Effector CD4-positive, alpha-beta T cell (primary cell): Measurements from ENCODE around the gene CEP131.

Experiments used
- DNase-seq: peaks from one replicate; pipeline ENCODE4 v3.0.0-alpha.2; 2020

CEP131 gene

GRCh38 chr17:81197409-81197795 is 25.4 kb downstream of the CEP131 start:
- DNase-seq, result no peak

- DNase-seq, result no peak
Observed at GRCh38 chr17:81196505-81197408, 26.0 kb downstream of the CEP131 start.

- no peak for DNase-seq
Observed at GRCh38 chr17:81195941-81196495, 26.7 kb downstream of the CEP131 start.

DNA sequence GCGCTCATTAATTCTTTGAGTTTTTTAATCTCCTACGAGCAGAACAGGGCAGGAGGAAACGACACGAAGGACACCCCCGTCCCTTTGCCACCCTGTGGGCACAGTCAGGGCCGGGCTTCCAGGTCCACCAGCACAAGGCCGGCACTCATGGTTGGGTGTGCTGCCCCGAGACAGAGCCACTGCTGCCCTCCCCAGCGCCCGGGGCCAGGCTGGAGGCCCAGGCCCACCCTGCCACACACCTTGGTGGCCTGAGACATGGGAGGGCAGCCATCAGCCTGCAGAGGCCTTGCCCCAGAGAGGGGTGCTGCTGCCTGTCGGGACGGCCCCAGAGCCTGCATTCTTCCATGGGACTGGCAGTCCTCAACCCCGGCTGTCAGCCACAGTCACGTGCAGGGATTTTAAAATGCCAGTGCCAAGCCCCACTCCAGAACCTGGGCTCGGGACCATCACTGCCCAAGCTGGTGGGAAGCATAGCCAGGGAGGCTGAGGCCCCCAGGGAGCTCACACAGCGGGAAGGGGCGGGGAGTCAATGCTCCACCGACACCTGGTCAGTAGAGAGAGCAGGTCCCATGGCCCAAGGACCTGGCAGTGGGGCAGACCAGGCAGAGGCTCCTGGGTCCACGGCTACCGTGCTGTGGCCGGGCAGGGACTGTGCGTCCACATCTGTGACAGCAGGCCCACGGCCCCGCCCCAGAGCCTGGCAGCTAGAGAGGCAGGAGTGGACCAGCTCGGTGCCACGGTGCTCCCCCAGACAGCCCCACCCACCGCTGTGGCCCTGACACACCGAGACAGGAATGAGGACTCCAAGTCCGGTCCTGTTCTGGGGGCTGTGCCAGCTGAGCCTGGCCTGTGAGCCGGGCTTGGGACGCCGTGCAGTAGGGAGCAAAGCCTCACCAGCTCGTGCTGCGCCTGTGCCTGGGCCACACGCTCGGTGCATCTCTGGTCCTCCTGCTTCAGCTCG is 27.5 kb downstream of the CEP131 start:
- DNase-seq, result no peak

- no peak for DNase-seq
Observed at GRCh38 chr17:81194225-81194760, 28.5 kb downstream of the CEP131 start.

DNA sequence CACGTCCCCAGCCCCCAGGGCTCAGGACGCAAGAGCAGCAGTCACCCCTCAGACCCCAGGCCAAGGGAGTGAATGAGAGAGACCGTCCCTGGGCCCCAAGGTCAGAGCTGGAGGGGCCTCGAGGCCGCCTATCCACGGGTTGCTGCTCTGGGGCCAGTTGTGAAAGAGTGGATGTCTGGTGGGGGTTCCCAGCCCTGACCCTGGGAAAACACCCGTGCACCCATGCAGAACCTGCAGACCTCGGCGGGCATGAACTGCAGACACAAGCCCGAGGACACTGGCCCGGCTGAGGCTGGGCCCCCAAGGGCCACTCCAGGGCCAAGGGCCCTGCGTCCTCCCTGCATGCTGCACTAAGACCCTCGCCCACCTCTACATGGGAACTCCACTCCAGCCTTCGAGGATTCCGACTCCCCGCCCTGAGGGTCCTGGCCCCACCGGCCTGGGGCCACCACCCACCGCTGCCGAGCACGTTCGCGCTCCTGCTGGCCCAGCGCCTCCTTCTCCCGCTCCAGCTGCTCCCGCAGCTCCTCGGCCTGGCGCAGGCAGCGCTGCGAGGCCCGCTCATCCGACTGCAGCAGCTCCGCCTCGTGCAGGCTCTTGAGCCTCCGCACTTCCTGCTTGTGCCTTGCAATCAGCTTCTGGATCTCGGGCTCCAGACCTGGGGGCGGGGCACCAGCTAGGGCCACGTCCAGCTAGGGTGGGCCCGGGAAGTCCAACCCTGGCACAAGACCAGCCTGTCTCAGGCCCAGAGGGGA is 29.1 kb downstream of the CEP131 start:
- no peak for DNase-seq

DNA sequence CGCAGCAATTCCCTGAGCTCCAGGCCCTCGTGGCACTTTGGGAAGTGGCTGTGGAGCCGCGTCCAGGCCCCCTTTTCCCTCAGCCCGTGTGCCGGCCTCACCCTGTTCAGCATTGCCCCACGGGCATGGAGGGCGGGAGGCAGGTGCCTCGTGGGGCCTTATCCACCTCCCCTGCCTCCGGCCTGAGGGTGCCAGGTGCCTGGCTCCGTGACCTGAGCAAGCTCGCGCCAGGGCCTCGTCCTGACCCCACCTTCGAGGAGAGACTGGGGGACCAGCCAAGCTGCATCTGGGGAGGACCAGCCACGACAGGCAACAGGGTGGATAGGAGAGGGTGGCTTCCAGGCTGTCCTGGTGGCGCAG is 29.7 kb downstream of the CEP131 start:
- DNase-seq, result no peak

- DNase-seq, result no peak
Observed at GRCh38 chr17:81192386-81193050, 30.2 kb downstream of the CEP131 start.

DNA sequence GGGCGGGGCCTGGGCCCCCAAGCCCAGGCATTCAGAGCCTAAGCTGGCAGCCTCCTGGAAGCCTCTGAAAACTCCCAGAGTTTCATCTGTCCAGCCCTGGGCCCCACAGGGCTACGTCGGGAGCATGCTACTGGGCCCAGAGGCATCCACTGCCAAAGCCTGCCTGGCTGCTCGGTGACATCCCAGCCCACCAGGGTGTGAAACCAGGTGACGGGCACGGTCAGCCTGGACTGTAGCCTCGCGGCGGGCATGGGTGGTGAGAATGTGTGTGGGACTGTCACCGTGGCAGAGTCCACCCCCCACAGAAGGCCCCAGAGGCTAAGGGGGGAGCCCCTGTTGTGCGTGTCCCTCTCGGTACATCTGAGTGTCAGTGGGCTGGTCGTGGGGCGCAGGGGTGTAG is 31.1 kb downstream of the CEP131 start:
- DNase-seq, result no peak

- DNase-seq, result no peak
Observed at GRCh38 chr17:81191116-81191515, 31.6 kb downstream of the CEP131 start.

- no peak for DNase-seq
Observed at GRCh38 chr17:81190591-81190990, 32.2 kb downstream of the CEP131 start.

DNA sequence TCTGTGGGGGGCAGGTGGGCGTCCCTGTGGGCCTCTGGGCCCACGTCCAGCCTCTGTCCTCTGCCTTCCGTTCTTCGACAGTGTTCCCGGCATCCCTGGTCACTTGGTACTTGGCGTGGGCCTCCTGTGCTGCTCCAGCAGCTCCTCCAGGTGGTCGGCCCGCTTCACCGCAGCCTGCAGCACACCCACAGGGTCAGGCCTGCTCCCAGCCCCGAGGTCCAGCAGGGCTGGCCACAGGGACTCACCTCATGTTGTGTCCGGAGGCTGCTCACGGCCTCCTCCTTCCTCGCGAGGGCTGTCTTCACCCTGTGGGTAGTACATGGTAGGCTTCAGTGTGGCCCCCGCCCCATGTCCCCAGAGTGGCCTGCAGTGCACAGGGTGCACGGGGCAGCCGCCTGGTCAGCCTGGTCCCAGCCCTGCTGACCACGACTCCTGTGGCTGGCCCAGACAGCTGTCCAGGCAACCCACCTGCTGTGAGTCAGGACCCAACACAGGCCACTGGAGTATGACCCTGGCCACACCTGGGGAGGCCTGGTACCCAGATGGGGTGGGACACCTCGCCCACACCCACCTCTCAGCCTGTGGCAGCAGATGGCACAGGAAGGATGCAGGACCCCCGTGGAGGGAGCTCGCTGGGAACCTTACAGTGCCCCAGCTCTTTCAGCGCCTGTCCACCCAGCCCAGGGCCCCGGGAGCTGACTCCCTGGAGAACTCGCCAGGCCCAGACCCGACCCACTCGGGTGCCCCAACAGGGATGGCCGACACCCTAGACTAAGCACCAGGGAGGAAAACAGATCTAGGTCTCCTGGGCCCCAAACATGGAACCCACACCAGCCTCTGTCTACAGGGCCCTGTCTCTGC is 32.9 kb downstream of the CEP131 start:
- no peak for DNase-seq

- DNase-seq, result no peak
Observed at GRCh38 chr17:81189016-81189415, 33.7 kb downstream of the CEP131 start.

GRCh38 chr17:81188491-81188840 is 34.3 kb downstream of the CEP131 start:
- no peak for DNase-seq

DNA sequence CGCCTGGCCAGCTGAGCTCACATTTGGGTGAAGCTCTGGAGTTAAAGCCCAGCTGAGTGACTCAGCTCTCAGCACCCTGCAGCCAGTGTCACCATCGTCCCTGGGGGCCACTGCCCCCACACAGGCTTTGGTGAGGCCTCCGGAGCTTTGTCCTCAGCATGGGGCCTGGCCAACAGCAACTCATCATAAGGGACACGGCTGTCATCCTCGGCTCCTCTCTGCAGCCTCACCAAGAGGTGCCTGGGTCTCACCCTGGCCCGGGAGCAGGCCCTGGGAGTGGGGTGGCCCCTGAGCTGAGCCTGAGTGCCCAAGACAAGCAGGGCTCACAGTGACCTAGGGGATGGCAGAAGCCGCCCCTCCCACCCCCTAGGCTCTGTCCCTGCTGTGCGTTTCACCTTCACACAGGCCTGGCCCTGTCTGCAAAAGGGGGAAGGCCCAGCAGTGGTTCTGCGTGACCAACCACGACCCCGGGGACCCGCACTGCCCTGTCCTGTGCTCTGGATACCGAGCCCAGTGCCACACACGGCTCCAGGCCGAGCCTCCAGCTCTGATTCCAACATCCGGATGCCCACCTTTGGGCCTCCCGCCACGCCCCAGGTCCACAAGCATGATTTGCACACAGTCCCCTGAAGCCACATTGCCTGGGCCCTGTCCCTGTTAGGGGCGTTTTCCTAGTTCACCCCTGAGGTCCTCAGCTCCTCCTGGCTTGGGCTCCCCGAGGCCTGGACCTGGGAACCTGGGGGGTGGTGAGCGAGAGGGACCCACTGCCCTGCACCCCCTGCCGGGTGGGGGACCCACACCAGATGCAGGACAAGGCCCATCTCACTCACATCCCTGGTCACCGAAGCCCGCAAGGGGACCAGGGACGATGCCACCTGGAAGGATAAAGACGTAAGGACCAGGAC is 34.9 kb downstream of the CEP131 start:
- no peak for DNase-seq

GRCh38 chr17:81187120-81187519 is 35.6 kb downstream of the CEP131 start:
- no peak for DNase-seq

- no peak for DNase-seq
Observed at GRCh38 chr17:81186203-81186602, 36.6 kb downstream of the CEP131 start.

DNA sequence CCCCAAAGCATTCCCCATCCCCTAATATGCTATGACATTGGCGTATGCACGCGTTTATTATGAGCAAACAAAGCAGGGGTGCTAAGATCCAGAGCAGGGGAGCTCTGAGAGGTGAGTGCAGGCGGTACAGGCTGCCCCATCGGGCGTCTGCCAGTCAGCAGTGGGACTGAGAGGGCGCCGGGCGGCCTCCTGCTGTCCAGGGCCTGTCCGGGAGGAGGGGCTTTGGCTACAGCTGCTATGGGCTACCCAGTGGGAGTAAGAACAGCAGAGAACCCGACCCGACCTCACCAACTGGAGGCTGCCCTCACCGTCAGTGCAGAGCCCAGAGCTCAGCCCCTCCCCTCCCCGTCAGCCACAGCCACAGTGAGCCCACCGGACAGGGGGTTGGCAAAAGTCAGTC is 38.2 kb downstream of the CEP131 start:
- DNase-seq, result no peak

DNA sequence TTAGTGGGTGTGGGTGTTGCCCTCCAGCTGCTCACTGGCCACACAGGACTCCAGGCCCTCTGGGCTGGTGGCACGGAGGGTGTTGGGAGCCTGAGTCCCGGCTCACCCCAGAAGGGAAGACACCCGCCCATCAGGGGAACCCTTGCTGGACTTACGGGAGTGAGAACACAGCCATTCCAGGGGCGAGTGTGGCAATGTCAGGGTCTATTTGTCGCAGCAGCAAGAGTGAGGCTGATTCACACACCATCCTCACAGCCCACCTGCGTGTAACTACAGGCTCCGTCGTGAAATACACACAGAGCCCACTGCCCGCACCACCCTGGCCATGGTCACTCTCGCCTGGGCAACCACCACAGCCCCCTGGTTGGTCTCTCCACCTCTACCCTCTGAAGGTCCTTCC is 39.0 kb downstream of the CEP131 start:
- DNase-seq, result no peak

DNA sequence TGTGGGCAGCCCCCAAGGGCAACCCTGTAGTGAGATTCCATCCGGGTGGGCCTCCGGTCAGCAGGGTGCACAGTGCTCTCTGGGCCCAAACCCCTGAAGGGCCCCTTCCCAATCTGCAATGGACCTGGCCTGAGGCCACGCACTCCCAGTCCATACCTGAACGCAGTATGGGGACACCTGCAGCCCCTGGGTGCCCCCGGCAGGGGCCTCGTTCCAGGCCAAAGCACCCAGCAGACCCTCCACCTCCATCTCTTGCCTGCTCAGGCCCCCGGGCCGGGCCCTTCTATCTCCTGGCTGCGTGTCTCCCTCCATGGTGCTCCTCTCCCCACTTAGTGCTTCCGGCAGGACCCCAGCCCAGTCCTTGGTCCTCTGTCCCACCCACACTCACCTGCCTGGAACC is 39.4 kb downstream of the CEP131 start:
- no peak for DNase-seq
